DOHH2 (cell line): Measurements from ENCODE around the gene STARD3.

ENCODE experiments used
- H3F3A ChIP-seq: fragments of 200-600 bp; sonication (generic), shearing (Covaris generic); 2 replicates; pipeline ENCODE4 v1.6.0; 2016; ENCODE audit warnings: antibody characterized with exemption, mild to moderate bottlenecking; ENCODE audit not compliant: control insufficient read depth, insufficient read depth
- H3K27ac ChIP-seq: fragments of 200-600 bp; sonication (generic); 2 replicates; pipeline ENCODE4 v1.5.1; 2014; ENCODE audit warnings: low read depth, mild to moderate bottlenecking, low read length, moderate library complexity
- H3K27me3 ChIP-seq: fragments of 200-600 bp; sonication (generic); 2 replicates; pipeline ENCODE4 v1.6.1; 2014; ENCODE audit warnings: mild to moderate bottlenecking, low read length, mixed read lengths; ENCODE audit not compliant: control insufficient read depth
- H3K36me3 ChIP-seq: fragments of 200-600 bp; sonication (generic); 2 replicates; pipeline ENCODE4 v1.6.1; 2014; ENCODE audit warnings: mild to moderate bottlenecking, low read length, moderate library complexity, mixed read lengths; ENCODE audit not compliant: control insufficient read depth
- H3K4me1 ChIP-seq: fragments of 200-600 bp; sonication (generic); 2 replicates; pipeline ENCODE4 v1.6.1; 2014; ENCODE audit warnings: mild to moderate bottlenecking, low read length, mixed read lengths; ENCODE audit not compliant: control insufficient read depth
- H3K4me2 ChIP-seq: fragments of 200-600 bp; sonication (generic); 2 replicates; pipeline ENCODE4 v1.6.0; 2014; ENCODE audit warnings: mild to moderate bottlenecking, low read length, moderate library complexity
- H3K4me3 ChIP-seq: fragments of 200-600 bp; sonication (generic); 2 replicates; pipeline ENCODE4 v1.5.1; 2014; ENCODE audit warnings: mild to moderate bottlenecking, low read length, mixed read lengths
- H3K79me2 ChIP-seq: fragments of 200-600 bp; sonication (generic); 2 replicates; pipeline ENCODE4 v1.6.1; 2014; ENCODE audit warnings: mild to moderate bottlenecking, low read length, mixed read lengths; ENCODE audit not compliant: control insufficient read depth
- H3K9me2 ChIP-seq: fragments of 200-600 bp; sonication (generic); replicated peaks from 2 replicates; pipeline ENCODE4 v1.6.1; 2014; ENCODE audit warnings: mild to moderate bottlenecking, low read length, mixed read lengths; ENCODE audit not compliant: control insufficient read depth
- H3K9me3 ChIP-seq: fragments of 200-600 bp; sonication (generic); 2 replicates; pipeline ENCODE4 v1.6.1; 2014; ENCODE audit warnings: antibody characterized with exemption, low read length, mixed read lengths; ENCODE audit not compliant: control insufficient read depth, insufficient read depth
- H4K20me1 ChIP-seq: fragments of 200-600 bp; sonication (generic); 2 replicates; pipeline ENCODE4 v1.6.0; 2014; ENCODE audit warnings: low read depth, mild to moderate bottlenecking, antibody characterized with exemption, low read length, moderate library complexity; ENCODE audit not compliant: control insufficient read depth, insufficient read depth
- EZH2phosphoT487 ChIP-seq: fragments of 200-600 bp; sonication (generic); IDR thresholded peaks from 2 replicates; pipeline ENCODE4 v1.6.1; 2017; ENCODE audit warnings: borderline replicate concordance, mild to moderate bottlenecking, antibody characterized with exemption, low read length, moderate library complexity, mixed read lengths
- TF ChIP-seq, protein P1 (sequence below): fragments of 200-600 bp; sonication (generic); IDR thresholded peaks from one replicate; pipeline ENCODE4 v1.5.1; 2014; ENCODE audit warnings: antibody characterized with exemption, mild to moderate bottlenecking, low read depth, low read length; ENCODE audit not compliant: poor library complexity, severe bottlenecking

Gene STARD3

DNA sequence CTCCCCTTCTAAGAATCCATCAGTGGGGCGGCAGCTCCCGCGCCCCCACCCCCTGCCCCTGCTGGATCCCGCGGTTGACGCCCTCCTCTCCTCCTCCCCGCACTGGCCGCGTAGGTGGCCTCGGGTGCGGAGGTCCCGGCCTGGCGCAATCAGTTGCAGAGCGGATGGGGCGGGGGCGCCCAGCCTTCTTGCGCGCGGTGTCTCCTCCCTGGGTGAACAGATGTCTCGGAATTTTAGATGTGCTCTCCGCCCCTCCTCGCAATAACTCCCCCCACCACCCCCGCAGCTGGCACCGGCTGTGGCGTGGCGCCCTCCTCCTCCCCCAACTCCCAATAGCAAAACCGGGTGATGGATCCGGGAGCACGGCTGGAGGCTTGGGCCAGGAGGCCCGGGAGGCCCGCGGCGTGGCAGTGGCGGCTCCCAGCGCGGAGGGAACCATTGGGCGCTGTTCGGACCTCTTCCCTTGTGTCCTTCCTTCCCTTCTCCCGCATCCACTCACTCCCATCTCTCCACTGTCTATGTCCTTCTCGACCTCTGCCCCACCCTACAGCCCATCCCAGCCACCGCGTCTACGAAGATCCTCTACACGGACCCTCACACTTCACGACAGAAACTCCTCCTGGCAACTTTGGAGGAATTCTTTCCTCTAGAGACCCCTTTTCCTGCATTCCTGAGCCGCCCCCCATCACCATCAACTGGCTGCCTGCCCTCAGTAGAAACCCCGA is 40.2 kb upstream of the STARD3 start:
- Histone ChIP-seq H3K9me2 (no peaks in the 10 kb centered on the region), H3K4me3 (no peak overlapping the region), H3K27me3 (peaks cover 75% of the 10 kb centered on the region), H3F3A (no peaks in the 10 kb centered on the region), H3K4me2 (no peak overlapping the region), H3K9me3 (no peaks in the 10 kb centered on the region), H3K36me3 (no peaks in the 10 kb centered on the region), H3K79me2 (no peaks in the 10 kb centered on the region), H3K27ac (no peak overlapping the region), H3K4me1 (no peaks in the 10 kb centered on the region), H4K20me1 (no peaks in the 10 kb centered on the region)
- no peak for TF ChIP-seq EZH2phosphoT487
- TF ChIP-seq, protein P1, sequence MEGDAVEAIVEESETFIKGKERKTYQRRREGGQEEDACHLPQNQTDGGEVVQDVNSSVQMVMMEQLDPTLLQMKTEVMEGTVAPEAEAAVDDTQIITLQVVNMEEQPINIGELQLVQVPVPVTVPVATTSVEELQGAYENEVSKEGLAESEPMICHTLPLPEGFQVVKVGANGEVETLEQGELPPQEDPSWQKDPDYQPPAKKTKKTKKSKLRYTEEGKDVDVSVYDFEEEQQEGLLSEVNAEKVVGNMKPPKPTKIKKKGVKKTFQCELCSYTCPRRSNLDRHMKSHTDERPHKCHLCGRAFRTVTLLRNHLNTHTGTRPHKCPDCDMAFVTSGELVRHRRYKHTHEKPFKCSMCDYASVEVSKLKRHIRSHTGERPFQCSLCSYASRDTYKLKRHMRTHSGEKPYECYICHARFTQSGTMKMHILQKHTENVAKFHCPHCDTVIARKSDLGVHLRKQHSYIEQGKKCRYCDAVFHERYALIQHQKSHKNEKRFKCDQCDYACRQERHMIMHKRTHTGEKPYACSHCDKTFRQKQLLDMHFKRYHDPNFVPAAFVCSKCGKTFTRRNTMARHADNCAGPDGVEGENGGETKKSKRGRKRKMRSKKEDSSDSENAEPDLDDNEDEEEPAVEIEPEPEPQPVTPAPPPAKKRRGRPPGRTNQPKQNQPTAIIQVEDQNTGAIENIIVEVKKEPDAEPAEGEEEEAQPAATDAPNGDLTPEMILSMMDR: no peak

GRCh38 chr17:39597372-39598046 is 39.4 kb upstream of the STARD3 start:
- no peaks in the 10 kb centered on the region for H3K4me1 ChIP-seq
- no peak overlapping the region for H3K27ac ChIP-seq
- H3K9me3 ChIP-seq: no peaks in the 10 kb centered on the region
- no peaks in the 10 kb centered on the region for H4K20me1 ChIP-seq
- H3K27me3 ChIP-seq: peaks cover 83% of the 10 kb centered on the region
- H3K4me2 ChIP-seq: no peak overlapping the region
- no peaks in the 10 kb centered on the region for H3K79me2 ChIP-seq
- H3K4me3 ChIP-seq: no peak overlapping the region
- no peaks in the 10 kb centered on the region for H3K36me3 ChIP-seq
- TF ChIP-seq, protein P1: no peak
- TF ChIP-seq EZH2phosphoT487: no peak
- no peaks in the 10 kb centered on the region for H3K9me2 ChIP-seq
- H3F3A ChIP-seq: no peaks in the 10 kb centered on the region

DNA sequence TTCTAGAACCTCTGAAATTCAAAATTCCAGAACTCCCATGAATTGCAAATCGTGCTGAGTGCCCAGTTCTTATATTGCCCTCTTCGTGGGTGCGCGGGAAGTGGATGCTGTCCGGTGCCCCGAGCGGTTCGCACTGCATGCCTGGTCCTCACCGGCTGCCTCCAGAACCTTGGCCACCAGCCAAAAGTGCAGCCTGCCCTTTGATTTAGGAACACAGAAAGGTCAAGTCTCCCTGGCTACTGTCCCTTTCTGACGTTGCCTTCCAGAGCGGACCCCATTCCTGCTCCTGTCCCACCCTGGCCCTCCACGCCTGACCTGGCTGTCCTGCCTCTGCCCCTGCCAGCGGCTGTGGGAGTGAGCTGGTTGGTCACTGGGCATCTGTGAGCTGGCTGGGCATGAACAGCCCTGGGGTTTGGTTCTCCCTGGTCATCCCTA is 38.9 kb upstream of the STARD3 start:
- H3K9me2 ChIP-seq: no peaks in the 10 kb centered on the region
- H4K20me1 ChIP-seq: no peaks in the 10 kb centered on the region
- no peak overlapping the region for H3K4me3 ChIP-seq
- H3K36me3 ChIP-seq: no peaks in the 10 kb centered on the region
- TF ChIP-seq, protein P1: no peak
- no peak for TF ChIP-seq EZH2phosphoT487
- H3K27me3 ChIP-seq: peaks cover 88% of the 10 kb centered on the region
- no peaks in the 10 kb centered on the region for H3K79me2 ChIP-seq
- no peaks in the 10 kb centered on the region for H3K9me3 ChIP-seq
- no peak overlapping the region for H3K27ac ChIP-seq
- H3K4me2 ChIP-seq: no peak overlapping the region
- no peaks in the 10 kb centered on the region for H3F3A ChIP-seq
- H3K4me1 ChIP-seq: no peaks in the 10 kb centered on the region
